ENCODE data around the gene GPR39. TPM values are rescaled to one million over a fixed set of nuclear protein-coding genes. Genes with fewer than 3 reads are reported as not detected.

GPR39 gene
- total RNA-seq, 1 donor from 2014 or later: 7.1 TPM

DNA sequence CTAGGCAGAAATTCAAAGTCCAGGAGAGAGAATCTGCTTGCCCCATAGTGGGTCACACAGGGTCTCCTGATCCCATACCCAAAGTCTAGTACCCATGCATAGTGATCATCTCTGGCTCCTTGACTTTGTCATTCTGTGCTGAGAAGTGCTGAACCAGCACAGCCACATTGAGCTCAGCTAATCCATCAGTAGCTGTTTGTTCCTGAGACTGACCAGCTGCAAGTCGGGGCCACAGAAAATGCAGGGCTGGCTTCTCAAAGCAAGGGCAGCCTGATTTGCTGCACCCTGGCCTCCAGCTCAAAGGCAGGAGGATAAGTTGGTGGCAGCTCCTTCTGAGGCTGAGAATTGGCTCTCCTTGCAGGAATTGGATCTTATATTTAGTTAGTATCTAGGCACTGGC lies 181.2 kb downstream of the GPR39 start:
- DNase-seq (ENCODE audit: low read depth) (no peak), FAIRE-seq (no peak)
- Histone ChIP-seq H3K36me3 (ENCODE audit: control insufficient read depth, insufficient read depth, low read length) (no peaks in the 10 kb centered on the region), H3K4me3 (ENCODE audit: low read depth, low read length) (no peak overlapping the region), H3K27me3 (ENCODE audit: control insufficient read depth, insufficient read depth, low read length) (no peaks in the 10 kb centered on the region)
- TF ChIP-seq, protein P1, sequence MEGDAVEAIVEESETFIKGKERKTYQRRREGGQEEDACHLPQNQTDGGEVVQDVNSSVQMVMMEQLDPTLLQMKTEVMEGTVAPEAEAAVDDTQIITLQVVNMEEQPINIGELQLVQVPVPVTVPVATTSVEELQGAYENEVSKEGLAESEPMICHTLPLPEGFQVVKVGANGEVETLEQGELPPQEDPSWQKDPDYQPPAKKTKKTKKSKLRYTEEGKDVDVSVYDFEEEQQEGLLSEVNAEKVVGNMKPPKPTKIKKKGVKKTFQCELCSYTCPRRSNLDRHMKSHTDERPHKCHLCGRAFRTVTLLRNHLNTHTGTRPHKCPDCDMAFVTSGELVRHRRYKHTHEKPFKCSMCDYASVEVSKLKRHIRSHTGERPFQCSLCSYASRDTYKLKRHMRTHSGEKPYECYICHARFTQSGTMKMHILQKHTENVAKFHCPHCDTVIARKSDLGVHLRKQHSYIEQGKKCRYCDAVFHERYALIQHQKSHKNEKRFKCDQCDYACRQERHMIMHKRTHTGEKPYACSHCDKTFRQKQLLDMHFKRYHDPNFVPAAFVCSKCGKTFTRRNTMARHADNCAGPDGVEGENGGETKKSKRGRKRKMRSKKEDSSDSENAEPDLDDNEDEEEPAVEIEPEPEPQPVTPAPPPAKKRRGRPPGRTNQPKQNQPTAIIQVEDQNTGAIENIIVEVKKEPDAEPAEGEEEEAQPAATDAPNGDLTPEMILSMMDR (IDR thresholded peaks at IDR 0.05; ENCODE audit: insufficient read depth, low read length, severe bottlenecking): no peak

DNA sequence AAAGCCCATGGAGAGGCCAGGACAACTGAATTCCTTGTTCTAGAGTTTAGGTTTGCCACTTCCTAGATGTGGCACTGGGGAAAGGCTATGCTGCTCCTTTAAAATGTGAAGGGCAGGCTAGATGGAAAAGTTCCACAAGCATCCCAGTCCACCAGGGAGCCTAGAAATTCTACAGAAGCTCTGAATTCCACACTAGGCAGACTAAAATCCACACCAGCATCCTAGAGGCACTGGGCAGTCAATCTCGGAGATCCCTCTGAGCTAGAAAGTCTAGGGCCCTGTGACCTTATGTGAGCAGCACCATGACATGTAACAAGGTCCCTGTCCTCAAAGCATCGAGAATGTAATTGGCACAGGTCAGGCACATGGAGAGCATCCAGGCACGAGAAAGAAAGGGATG lies 181.9 kb downstream of the GPR39 start:
- TF ChIP-seq, protein P1 (IDR thresholded peaks at IDR 0.05; ENCODE audit: insufficient read depth, low read length, severe bottlenecking): no peak
- no peaks in the 10 kb centered on the region for H3K27me3 ChIP-seq (ENCODE audit: control insufficient read depth, insufficient read depth, low read length)
- FAIRE-seq: peak; percentile 60
- H3K4me3 ChIP-seq (ENCODE audit: low read depth, low read length): no peak overlapping the region
- no peak for DNase-seq (ENCODE audit: low read depth)
- H3K36me3 ChIP-seq (ENCODE audit: control insufficient read depth, insufficient read depth, low read length): no peaks in the 10 kb centered on the region

DNA sequence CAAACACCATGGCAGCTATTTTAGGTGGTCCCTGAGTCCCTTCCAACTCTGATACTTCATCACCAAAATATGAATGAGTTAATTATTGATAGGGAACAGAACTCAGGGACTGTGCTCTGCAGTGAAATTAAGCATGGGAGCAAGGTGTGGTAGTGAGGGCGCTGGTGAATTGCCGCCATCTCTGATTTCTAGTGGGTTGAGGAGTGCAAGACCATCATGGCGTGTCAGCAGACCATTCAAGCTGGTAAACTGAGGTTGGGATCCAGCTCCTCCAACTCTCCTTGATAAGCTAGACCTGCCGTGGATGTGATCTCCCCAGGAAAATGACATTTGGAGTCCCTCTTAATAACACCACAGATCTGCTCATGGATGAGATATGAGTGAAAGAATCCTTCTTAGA lies 183.0 kb downstream of the GPR39 start:
- no peaks in the 10 kb centered on the region for H3K27me3 ChIP-seq (ENCODE audit: control insufficient read depth, insufficient read depth, low read length)
- H3K36me3 ChIP-seq (ENCODE audit: control insufficient read depth, insufficient read depth, low read length): no peaks in the 10 kb centered on the region
- DNase-seq (ENCODE audit: low read depth): no peak
- TF ChIP-seq, protein P1 (IDR thresholded peaks at IDR 0.05; ENCODE audit: insufficient read depth, low read length, severe bottlenecking): no peak
- no peak overlapping the region for H3K4me3 ChIP-seq (ENCODE audit: low read depth, low read length)
- no peak for FAIRE-seq

GRCh38 chr2:132604561-132604960 lies 188.0 kb downstream of the GPR39 start:
- DNase-seq (ENCODE audit: low read depth) (no peak), FAIRE-seq (no peak)
- Histone ChIP-seq H3K4me3 (ENCODE audit: low read depth, low read length) (no peak overlapping the region), H3K27me3 (ENCODE audit: control insufficient read depth, insufficient read depth, low read length) (no peaks in the 10 kb centered on the region), H3K36me3 (ENCODE audit: control insufficient read depth, insufficient read depth, low read length) (no peaks in the 10 kb centered on the region)
- TF ChIP-seq, protein P1 (IDR thresholded peaks at IDR 0.05; ENCODE audit: insufficient read depth, low read length, severe bottlenecking): no peak

DNA sequence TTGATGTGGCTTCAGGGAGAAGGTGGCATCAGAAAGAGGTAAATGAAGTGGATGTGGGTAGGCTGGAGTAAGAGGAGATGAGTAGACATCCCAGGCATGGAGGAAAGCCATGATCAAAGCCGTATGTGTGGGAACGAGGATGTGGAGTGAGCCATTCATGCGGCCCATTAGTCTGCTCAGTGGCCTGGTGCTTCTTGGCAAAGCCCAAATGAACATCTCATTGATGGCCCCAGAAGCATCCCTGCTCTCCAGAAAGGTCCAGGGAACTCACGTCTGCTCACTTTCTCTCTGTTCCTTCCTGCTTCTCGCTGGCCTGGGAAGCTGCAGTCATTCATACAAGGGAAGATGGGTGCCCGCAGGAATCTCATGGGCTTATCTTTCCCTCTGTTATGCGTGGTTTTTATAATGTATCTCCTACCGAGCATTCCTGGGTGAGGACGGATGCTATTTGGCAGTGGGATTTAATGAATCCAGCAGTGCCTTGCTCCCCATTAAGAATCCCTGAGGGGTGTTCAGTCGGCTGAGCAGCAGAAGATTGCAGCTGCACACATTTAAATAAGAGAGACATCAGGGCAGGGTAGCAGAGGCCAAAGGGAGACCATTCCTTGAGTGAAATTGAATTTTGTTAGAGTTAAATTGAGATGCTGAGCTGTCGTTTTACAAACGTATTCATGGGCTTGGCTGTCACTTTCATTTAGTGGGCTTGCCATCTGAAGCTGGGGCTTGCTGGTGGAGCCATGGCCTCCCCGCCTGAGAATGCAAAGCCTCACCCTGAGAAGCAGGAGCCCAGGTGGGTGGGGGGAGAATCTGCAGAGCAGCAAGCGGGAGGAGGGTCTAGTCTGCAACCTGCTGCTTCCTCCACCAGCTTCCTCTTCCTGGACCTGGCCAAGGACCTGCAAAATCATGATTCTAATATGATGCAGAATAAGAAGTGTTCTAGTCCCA lies 188.9 kb downstream of the GPR39 start:
- H3K27me3 ChIP-seq (ENCODE audit: control insufficient read depth, insufficient read depth, low read length): no peaks in the 10 kb centered on the region
- FAIRE-seq (peak; percentile 94), DNase-seq (ENCODE audit: low read depth) (no peak)
- TF ChIP-seq, protein P1 (IDR thresholded peaks at IDR 0.05; ENCODE audit: insufficient read depth, low read length, severe bottlenecking): no peak
- no peaks in the 10 kb centered on the region for H3K36me3 ChIP-seq (ENCODE audit: control insufficient read depth, insufficient read depth, low read length)
- H3K4me3 ChIP-seq (ENCODE audit: low read depth, low read length): no peak overlapping the region

All from bronchial epithelial cell (primary cell).